ENCODE results near the gene SLAMF6.

GRCh38 chr1:160539990-160540858 is 17.2 kb upstream of the SLAMF6 start:
- TF ChIP-seq EZH2 (IDR thresholded peaks at IDR 0.05; ENCODE audit: low read length), result no peak
- TF ChIP-seq CTCF (optimal IDR thresholded peaks at IDR 0.05 in 1 of 3, IDR thresholded peaks at IDR 0.05 in 1 of 3, conservative IDR thresholded peaks at IDR 0.05 in 1 of 3; ENCODE audit: extremely low read depth in 1 of 3, insufficient read depth in 2 of 3, low read length in 3 of 3), result no peak

Data from keratinocyte (primary cell).